K562 (cell line): ENCODE data around the gene GOLGA2. TPM values are rescaled to one million over a fixed set of nuclear protein-coding genes. Genes with fewer than 3 reads are reported as not detected.

ENCODE experiments used
- OTX1 ChIP-seq: fragments of 450-650 bp; formaldehyde crosslinking; IDR thresholded peaks from 2 replicates; pipeline ENCODE4 v1.4.0; 2022; ENCODE audit warnings: mild to moderate bottlenecking
- RAD21 ChIP-seq, 2 experiments: fragments of 250-450 bp in 1 of 2; fragments of 450-650 bp in 1 of 2; sonication (Bioruptor Pico) in 1 of 2; formaldehyde crosslinking in 1 of 2; IDR thresholded peaks in 1 of 2; conservative IDR thresholded peaks in 1 of 2; 2 replicates each; pipeline versions ENCODE4 v1.4.0 to v1.8.0; 2020 to 2022; ENCODE audit warnings: mild to moderate bottlenecking in 2 of 2, moderate library complexity in 1 of 2
- ZC3H4 ChIP-seq: sonication (generic); formaldehyde crosslinking; IDR thresholded peaks from 2 replicates; pipeline ENCODE4 v1.9.0; 2021; ENCODE audit warnings: missing genetic modification reagents, borderline replicate concordance
- polyA plus RNA-seq, 8 experiments: library from polyadenylated mRNA; depleted of rRNA in 4 of 8; stranded (reverse) in 5 of 8; unstranded in 3 of 8; fragments of >200 nt; fragmentation: Nextera tagmentation in 2 of 8; fragmentation: Illumina TruSeq in 1 of 8; extraction: Ambion mirVana in 2 of 8; extraction: Trizol in 1 of 8; gene quantifications; 2 replicates each; pipeline versions ENCODE4 v1.2.1 to v1.2.3, GENCODE V29; 2011 to 2014; ENCODE audit warnings: inconsistent platforms in 1 of 8, missing spikeins in 1 of 8
- total RNA-seq, 7 experiments: library from RNA; depleted of rRNA in 6 of 7; stranded (reverse); fragments of >200 nt in 6 of 7; fragmentation: Illumina TruSeq in 2 of 7; extraction: Trizol in 2 of 7; gene quantifications; 2 replicates each; pipeline versions ENCODE4 v1.2.1 to v1.2.3, GENCODE V29; 2011 to 2021; ENCODE audit warnings: low replicate concordance in 1 of 7
- TF ChIP-seq, protein P1 (sequence below): fragments of 450-650 bp; formaldehyde crosslinking; IDR thresholded peaks from 2 replicates; pipeline ENCODE4 v1.4.0; 2022; ENCODE audit warnings: missing genetic modification characterization
- TF ChIP-seq, protein P2 (sequence below), 3 experiments: IDR thresholded peaks in 2 of 3; conservative IDR thresholded peaks in 1 of 3; 2 replicates each; pipeline ENCODE4 v1.5.1; 2011 to 2012; ENCODE audit warnings: low read length in 3 of 3, mild to moderate bottlenecking in 3 of 3, control low read depth in 2 of 3, improper control_type of control experiment in 1 of 3, inconsistent platforms in 1 of 3, low read depth in 1 of 3, mixed read lengths in 1 of 3, moderate library complexity in 1 of 3; ENCODE audit not compliant: insufficient read depth in 2 of 3
- TF ChIP-seq, protein P3 (sequence below): fragments of 450-650 bp; IDR thresholded peaks from 2 replicates; pipeline ENCODE4 v1.6.1; 2016
- TF ChIP-seq, protein P4 (sequence below): fragments of 200-400 bp; formaldehyde crosslinking; IDR thresholded peaks from 2 replicates; pipeline ENCODE4 v1.6.1; 2017; ENCODE audit warnings: mild to moderate bottlenecking, low read depth, low read length, moderate library complexity
- TF ChIP-seq, protein P5 (sequence below): fragments of 450-650 bp; formaldehyde crosslinking; conservative IDR thresholded peaks from 2 replicates; pipeline ENCODE4 v1.4.0; 2022; ENCODE audit warnings: mild to moderate bottlenecking, missing genetic modification characterization
- TF ChIP-seq, protein P6 (sequence below): fragments of 450-650 bp; formaldehyde crosslinking; IDR thresholded peaks from 2 replicates; pipeline ENCODE4 v1.4.0; 2022; ENCODE audit warnings: missing genetic modification characterization

GOLGA2 gene
- total and polyA plus RNA-seq, 9 of the 15 experiments (the other 6 are each of a cell fraction or from before 2014, with no cell fraction given): 15.7 to 138 (median 76.0) TPM

DNA sequence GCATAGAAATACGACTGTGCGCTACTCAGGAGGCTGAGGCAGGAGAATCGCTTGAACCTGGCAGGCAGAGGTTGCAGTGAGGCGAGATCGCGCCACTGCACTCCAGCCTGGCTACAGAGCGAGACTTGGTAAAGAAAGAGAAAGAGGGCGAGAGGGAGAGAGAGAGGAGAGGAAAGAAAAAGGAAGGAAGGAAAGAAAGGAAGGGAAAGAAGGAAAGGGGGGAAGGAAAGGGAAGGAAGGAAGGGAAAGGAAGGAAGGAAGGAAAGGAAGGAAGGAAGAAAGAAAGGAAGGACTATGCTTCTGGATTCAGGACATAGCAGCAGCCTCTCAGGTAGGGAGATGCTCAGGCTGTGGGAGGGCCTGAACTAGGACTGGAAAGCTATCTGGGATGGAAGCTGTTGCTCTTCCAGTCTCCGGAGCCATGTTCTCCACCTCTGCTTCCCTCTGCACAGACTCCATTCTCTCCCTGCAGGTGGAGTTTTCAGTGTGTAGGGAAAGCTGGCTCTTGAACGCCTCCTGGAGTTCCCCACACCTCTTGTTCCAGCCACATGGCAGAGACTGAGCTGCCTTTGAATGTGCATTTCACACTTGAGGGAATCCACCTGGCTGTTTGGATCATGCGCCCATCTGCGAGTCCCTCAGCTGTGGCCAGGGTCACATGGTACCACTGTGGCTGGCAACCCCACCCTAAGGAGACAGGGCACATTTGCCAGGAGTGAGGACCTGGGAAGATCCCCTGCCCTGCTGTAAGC, 9.4 kb upstream of the GOLGA2 start (continued):
- TF ChIP-seq, protein P1, sequence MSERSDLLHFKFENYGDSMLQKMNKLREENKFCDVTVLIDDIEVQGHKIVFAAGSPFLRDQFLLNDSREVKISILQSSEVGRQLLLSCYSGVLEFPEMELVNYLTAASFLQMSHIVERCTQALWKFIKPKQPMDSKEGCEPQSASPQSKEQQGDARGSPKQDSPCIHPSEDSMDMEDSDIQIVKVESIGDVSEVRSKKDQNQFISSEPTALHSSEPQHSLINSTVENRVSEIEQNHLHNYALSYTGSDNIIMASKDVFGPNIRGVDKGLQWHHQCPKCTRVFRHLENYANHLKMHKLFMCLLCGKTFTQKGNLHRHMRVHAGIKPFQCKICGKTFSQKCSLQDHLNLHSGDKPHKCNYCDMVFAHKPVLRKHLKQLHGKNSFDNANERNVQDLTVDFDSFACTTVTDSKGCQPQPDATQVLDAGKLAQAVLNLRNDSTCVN (CRISPR knock-in tag): peak; percentile 96
- TF ChIP-seq, protein P2, sequence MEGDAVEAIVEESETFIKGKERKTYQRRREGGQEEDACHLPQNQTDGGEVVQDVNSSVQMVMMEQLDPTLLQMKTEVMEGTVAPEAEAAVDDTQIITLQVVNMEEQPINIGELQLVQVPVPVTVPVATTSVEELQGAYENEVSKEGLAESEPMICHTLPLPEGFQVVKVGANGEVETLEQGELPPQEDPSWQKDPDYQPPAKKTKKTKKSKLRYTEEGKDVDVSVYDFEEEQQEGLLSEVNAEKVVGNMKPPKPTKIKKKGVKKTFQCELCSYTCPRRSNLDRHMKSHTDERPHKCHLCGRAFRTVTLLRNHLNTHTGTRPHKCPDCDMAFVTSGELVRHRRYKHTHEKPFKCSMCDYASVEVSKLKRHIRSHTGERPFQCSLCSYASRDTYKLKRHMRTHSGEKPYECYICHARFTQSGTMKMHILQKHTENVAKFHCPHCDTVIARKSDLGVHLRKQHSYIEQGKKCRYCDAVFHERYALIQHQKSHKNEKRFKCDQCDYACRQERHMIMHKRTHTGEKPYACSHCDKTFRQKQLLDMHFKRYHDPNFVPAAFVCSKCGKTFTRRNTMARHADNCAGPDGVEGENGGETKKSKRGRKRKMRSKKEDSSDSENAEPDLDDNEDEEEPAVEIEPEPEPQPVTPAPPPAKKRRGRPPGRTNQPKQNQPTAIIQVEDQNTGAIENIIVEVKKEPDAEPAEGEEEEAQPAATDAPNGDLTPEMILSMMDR (IDR thresholded peaks at IDR 0.05 in 2 of 3, conservative IDR thresholded peaks at IDR 0.05 in 1 of 3; ENCODE audit: insufficient read depth in 2 of 3, low read depth in 1 of 3, low read length in 3 of 3): peak; percentile 28 to 63 (median 40); a peak in 4 of 6 replicates
- TF ChIP-seq RAD21 (CRISPR knock-in tag; conservative IDR thresholded peaks at IDR 0.05 in 1 of 2, IDR thresholded peaks at IDR 0.05 in 1 of 2) (peak in 1 of 2 experiments; percentile 44; a peak in 2 of 4 replicates), ZC3H4 (CRISPR knock-in tag) (no peak), OTX1 (CRISPR knock-in tag) (peak; percentile 79)
- TF ChIP-seq, protein P3, sequence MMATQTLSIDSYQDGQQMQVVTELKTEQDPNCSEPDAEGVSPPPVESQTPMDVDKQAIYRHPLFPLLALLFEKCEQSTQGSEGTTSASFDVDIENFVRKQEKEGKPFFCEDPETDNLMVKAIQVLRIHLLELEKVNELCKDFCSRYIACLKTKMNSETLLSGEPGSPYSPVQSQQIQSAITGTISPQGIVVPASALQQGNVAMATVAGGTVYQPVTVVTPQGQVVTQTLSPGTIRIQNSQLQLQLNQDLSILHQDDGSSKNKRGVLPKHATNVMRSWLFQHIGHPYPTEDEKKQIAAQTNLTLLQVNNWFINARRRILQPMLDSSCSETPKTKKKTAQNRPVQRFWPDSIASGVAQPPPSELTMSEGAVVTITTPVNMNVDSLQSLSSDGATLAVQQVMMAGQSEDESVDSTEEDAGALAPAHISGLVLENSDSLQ: no peak
- TF ChIP-seq, protein P4, sequence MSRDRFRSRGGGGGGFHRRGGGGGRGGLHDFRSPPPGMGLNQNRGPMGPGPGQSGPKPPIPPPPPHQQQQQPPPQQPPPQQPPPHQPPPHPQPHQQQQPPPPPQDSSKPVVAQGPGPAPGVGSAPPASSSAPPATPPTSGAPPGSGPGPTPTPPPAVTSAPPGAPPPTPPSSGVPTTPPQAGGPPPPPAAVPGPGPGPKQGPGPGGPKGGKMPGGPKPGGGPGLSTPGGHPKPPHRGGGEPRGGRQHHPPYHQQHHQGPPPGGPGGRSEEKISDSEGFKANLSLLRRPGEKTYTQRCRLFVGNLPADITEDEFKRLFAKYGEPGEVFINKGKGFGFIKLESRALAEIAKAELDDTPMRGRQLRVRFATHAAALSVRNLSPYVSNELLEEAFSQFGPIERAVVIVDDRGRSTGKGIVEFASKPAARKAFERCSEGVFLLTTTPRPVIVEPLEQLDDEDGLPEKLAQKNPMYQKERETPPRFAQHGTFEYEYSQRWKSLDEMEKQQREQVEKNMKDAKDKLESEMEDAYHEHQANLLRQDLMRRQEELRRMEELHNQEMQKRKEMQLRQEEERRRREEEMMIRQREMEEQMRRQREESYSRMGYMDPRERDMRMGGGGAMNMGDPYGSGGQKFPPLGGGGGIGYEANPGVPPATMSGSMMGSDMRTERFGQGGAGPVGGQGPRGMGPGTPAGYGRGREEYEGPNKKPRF: no peak
- TF ChIP-seq, protein P5, sequence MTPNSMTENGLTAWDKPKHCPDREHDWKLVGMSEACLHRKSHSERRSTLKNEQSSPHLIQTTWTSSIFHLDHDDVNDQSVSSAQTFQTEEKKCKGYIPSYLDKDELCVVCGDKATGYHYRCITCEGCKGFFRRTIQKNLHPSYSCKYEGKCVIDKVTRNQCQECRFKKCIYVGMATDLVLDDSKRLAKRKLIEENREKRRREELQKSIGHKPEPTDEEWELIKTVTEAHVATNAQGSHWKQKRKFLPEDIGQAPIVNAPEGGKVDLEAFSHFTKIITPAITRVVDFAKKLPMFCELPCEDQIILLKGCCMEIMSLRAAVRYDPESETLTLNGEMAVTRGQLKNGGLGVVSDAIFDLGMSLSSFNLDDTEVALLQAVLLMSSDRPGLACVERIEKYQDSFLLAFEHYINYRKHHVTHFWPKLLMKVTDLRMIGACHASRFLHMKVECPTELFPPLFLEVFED (CRISPR knock-in tag): peak; percentile 81
- TF ChIP-seq, protein P6, sequence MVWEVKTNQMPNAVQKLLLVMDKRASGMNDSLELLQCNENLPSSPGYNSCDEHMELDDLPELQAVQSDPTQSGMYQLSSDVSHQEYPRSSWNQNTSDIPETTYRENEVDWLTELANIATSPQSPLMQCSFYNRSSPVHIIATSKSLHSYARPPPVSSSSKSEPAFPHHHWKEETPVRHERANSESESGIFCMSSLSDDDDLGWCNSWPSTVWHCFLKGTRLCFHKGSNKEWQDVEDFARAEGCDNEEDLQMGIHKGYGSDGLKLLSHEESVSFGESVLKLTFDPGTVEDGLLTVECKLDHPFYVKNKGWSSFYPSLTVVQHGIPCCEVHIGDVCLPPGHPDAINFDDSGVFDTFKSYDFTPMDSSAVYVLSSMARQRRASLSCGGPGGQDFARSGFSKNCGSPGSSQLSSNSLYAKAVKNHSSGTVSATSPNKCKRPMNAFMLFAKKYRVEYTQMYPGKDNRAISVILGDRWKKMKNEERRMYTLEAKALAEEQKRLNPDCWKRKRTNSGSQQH: peak; percentile 79; the same call in 1 of the 2 replicates
